Germinal center (tissue), 1 donor: ENCODE results near the gene AP2A2.

ENCODE experiments used
- DNase-seq: peaks from one replicate; pipeline ENCODE4 v3.0.0; 2012; ENCODE audit warnings: mixed read lengths, low spot score

AP2A2 gene

DNA sequence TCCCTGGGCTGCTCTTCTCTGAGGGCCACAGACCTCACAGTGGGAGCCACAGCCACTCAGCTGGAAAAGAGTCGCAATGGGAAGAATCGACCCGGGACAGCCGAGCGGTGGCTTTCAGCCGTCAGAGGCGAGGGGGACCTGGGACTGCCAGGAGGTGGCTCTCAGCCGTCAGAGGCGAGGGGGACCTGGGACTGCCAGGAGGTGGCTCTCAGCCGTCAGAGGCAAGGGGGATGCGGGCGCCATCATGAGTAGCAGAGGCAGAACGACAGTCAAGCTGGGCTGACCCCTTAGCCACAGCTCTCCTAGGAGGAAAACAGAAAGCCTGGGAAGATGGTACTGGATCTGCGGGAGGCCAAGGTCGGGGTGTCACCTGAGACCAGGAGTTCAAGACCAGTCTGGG lies 134.1 kb downstream of the AP2A2 start:
- no peak for DNase-seq

DNA sequence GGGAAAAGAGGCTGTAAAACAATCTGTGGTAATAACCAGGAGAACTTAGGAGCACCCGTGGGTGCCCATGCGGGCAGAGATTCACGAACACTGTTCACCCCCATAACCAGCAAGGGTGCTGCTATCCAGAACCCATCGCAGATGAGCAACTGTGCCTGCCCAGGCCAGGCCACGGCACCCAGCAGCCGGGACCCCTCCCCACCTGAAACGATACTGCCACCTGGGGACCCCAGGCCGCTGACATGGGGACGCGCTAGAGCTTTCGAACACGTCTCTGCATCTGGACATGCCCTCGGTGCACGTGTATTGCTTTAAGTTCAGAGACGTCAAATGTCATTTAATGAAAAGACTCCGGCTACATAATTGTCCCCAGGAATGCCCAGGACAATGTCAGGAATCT lies 134.7 kb downstream of the AP2A2 start:
- DNase-seq: no peak

- DNase-seq: no peak
Measured at GRCh38 chr11:1060852-1061616, 135.4 kb downstream of the AP2A2 start.
